Panc1 (cell line): ENCODE measurements around the gene IFNAR1.

ENCODE experiments used
- CTCF ChIP-seq: fragments of 450-650 bp; IDR thresholded peaks from 2 replicates; pipeline ENCODE4 v1.5.1; 2017; ENCODE audit warnings: mild to moderate bottlenecking
- POLR2AphosphoS5 ChIP-seq: IDR thresholded peaks from 2 replicates; pipeline ENCODE4 v1.6.1; 2012; ENCODE audit warnings: mild to moderate bottlenecking, low read depth, low read length, moderate library complexity
- REST ChIP-seq, 2 experiments: IDR thresholded peaks; 2 replicates each; pipeline ENCODE4 v1.6.1; 2011 to 2012; ENCODE audit warnings: low read depth in 2 of 2, control low read depth in 1 of 2, low read length in 1 of 2, mild to moderate bottlenecking in 1 of 2, moderate library complexity in 1 of 2; ENCODE audit not compliant: insufficient read depth in 1 of 2
- TCF7L2 ChIP-seq: IDR thresholded peaks from 2 replicates; pipeline ENCODE4 v1.6.1; 2011; ENCODE audit warnings: mild to moderate bottlenecking, low read depth, low read length, inconsistent platforms

- TF ChIP-seq CTCF (no peak), POLR2AphosphoS5 (no peak), REST (IDR thresholded peaks at IDR 0.05; ENCODE audit: insufficient read depth in 1 of 2, low read depth in 2 of 2, low read length in 1 of 2) (no peak), TCF7L2 (no peak)
Observed at GRCh38 chr21:33317786-33318486, 6.8 kb upstream of the IFNAR1 start.
